GM23248 (cell line): ENCODE measurements around the gene GYS1. TPM values are rescaled to one million over a fixed set of nuclear protein-coding genes. Genes with fewer than 3 reads are reported as not detected.

Source experiments
- DNase-seq: peaks from one replicate; pipeline ENCODE4 v3.0.0-alpha.2; 2015
- H2AFZ ChIP-seq: fragments of 200-600 bp; sonication (generic); 2 replicates; pipeline ENCODE4 v1.6.1; 2016; ENCODE audit warnings: antibody characterized with exemption
- H3F3A ChIP-seq: fragments of 200-600 bp; sonication (generic); 2 replicates; pipeline ENCODE4 v1.6.1; 2016; ENCODE audit warnings: mild to moderate bottlenecking, antibody characterized with exemption, mixed run types; ENCODE audit not compliant: insufficient read depth
- H3K27ac ChIP-seq: fragments of 200-600 bp; sonication (generic); 2 replicates; pipeline ENCODE4 v1.5.1; 2016; ENCODE audit warnings: mild to moderate bottlenecking
- H3K27me3 ChIP-seq: fragments of 200-600 bp; sonication (generic); replicated peaks from 2 replicates; pipeline ENCODE4 v1.6.1; 2016; ENCODE audit warnings: mild to moderate bottlenecking; ENCODE audit not compliant: insufficient read depth
- H3K36me3 ChIP-seq: fragments of 200-600 bp; sonication (generic); 2 replicates; pipeline ENCODE4 v1.6.1; 2016; ENCODE audit warnings: low read depth, mild to moderate bottlenecking
- H3K4me1 ChIP-seq: fragments of 200-600 bp; sonication (generic); 2 replicates; pipeline ENCODE4 v1.6.1; 2016; ENCODE audit warnings: mild to moderate bottlenecking; ENCODE audit not compliant: insufficient read depth
- H3K4me2 ChIP-seq: fragments of 200-600 bp; sonication (generic); one replicate; pipeline ENCODE4 v1.6.1; 2016; ENCODE audit warnings: mild to moderate bottlenecking; ENCODE audit not compliant: unreplicated experiment
- H3K4me3 ChIP-seq: fragments of 200-600 bp; sonication (generic); 2 replicates; pipeline ENCODE4 v1.5.1; 2016; ENCODE audit warnings: mild to moderate bottlenecking
- H3K79me2 ChIP-seq: fragments of 200-600 bp; sonication (generic); 2 replicates; pipeline ENCODE4 v1.6.1; 2016; ENCODE audit warnings: mild to moderate bottlenecking; ENCODE audit not compliant: insufficient read depth
- H3K9ac ChIP-seq: fragments of 200-600 bp; sonication (generic); 2 replicates; pipeline ENCODE4 v1.6.1; 2016; ENCODE audit warnings: mild to moderate bottlenecking
- H3K9me2 ChIP-seq: fragments of 200-600 bp; sonication (generic); 2 replicates; pipeline ENCODE4 v1.6.1; 2016; ENCODE audit warnings: mixed run types, mild to moderate bottlenecking, moderate library complexity; ENCODE audit not compliant: insufficient read depth
- H3K9me3 ChIP-seq: fragments of 200-600 bp; sonication (generic); one replicate; pipeline ENCODE4 v1.6.1; 2017; ENCODE audit warnings: low read depth
- H4K20me1 ChIP-seq: fragments of 200-600 bp; sonication (generic); 2 replicates; pipeline ENCODE4 v1.6.0; 2016; ENCODE audit not compliant: insufficient read depth
- EZH2 ChIP-seq: fragments of 200-600 bp; sonication (generic); IDR thresholded peaks from 2 replicates; pipeline ENCODE4 v1.6.1; 2018; ENCODE audit warnings: antibody characterized with exemption, mild to moderate bottlenecking; ENCODE audit not compliant: insufficient read depth, poor library complexity, severe bottlenecking
- EZH2phosphoT487 ChIP-seq: fragments of 200-600 bp; sonication (generic); IDR thresholded peaks from 2 replicates; pipeline ENCODE4 v1.6.1; 2018; ENCODE audit warnings: antibody characterized with exemption, moderate library complexity, mild to moderate bottlenecking, low read depth; ENCODE audit not compliant: insufficient read depth
- WGBS, 2 experiments: methylation state at CpG; one replicate each; pipeline ENCODE4 v1.1.6; 2015 to 2017; ENCODE audit warnings: low lambda C conversion rate in 2 of 2, low coverage in 1 of 2; ENCODE audit errors: missing lambda C conversion rate in 2 of 2; 5-methylcytosine and 5-hydroxymethylcytosine counted together
- in situ Hi-C: fragments of 300-500 bp; cut with MboI; formaldehyde crosslinking; loops from 2 replicates; pipeline ENCODE4 v1.15.0; 2020
- polyA plus RNA-seq: library from polyadenylated mRNA; unstranded; fragments of >200 nt; fragmentation: Nextera tagmentation; extraction: Ambion mirVana; gene quantifications from 2 replicates; pipeline ENCODE4 v1.2.1, GENCODE V29; 2016
- total RNA-seq: library from RNA; depleted of rRNA; stranded (reverse); fragments of >200 nt; shearing (Covaris generic); gene quantifications from 2 replicates; pipeline ENCODE4 v1.2.3, GENCODE V29; 2014

Gene GYS1
- total and polyA plus RNA-seq, 2 experiments from 2014 or later, result 78.4 to 85.6 TPM

GRCh38 chr19:48977061-48977460 lies 16.0 kb downstream of the GYS1 start:
- in situ Hi-C loops, result loop anchor here (10.0 kb wide), 1 partner anchor 182 kb away; no protein-coding TSS in a partner anchor
- no peaks in the 10 kb centered on the region for H4K20me1 ChIP-seq
- TF ChIP-seq EZH2phosphoT487 (no peak), EZH2 (no peak)
- 86 to 95% methylated on average over 2 of the region's 2 CpGs for WGBS, 2 experiments
- H3K79me2 ChIP-seq, result no peaks in the 10 kb centered on the region
- H3K27me3 ChIP-seq, result no peaks in the 10 kb centered on the region
- no peak overlapping the region for H3K27ac ChIP-seq
- H3K4me2 ChIP-seq, result no peak overlapping the region
- peaks cover 53% of the 10 kb centered on the region for H3K36me3 ChIP-seq
- H3K9me2 ChIP-seq, result no peaks in the 10 kb centered on the region
- H3K4me1 ChIP-seq, result peaks cover 7% of the 10 kb centered on the region; the same call in 1 of the 2 replicates
- H3K9ac ChIP-seq, result no peak overlapping the region
- H3F3A ChIP-seq, result peaks cover 22% of the 10 kb centered on the region
- no peak for DNase-seq
- H2AFZ ChIP-seq, result no peak overlapping the region
- H3K4me3 ChIP-seq, result no peak overlapping the region
- no peaks in the 10 kb centered on the region for H3K9me3 ChIP-seq

- H3K79me2 ChIP-seq, result no peaks in the 10 kb centered on the region
- no peaks in the 10 kb centered on the region for H3K9me2 ChIP-seq
- H3K27ac ChIP-seq, result no peak overlapping the region
- no peak for TF ChIP-seq EZH2
- TF ChIP-seq EZH2phosphoT487, result no peak
- no peaks in the 10 kb centered on the region for H4K20me1 ChIP-seq
- H3K4me3 ChIP-seq, result no peak overlapping the region
- 83 to 85% methylated on average over 13 of the region's 13 CpGs for WGBS, 2 experiments
- no peaks in the 10 kb centered on the region for H3K27me3 ChIP-seq
- in situ Hi-C loops, result loop anchor here (10.0 kb wide), 1 partner anchor 181 kb away; no protein-coding TSS in a partner anchor
- H3K4me2 ChIP-seq, result no peak overlapping the region
- H3K4me1 ChIP-seq, result peaks cover 7% of the 10 kb centered on the region; the same call in 1 of the 2 replicates
- H2AFZ ChIP-seq, result no peak overlapping the region
- H3K9ac ChIP-seq, result no peak overlapping the region
- H3K36me3 ChIP-seq, result peaks cover 47% of the 10 kb centered on the region
- H3F3A ChIP-seq, result peaks cover 27% of the 10 kb centered on the region
- no peaks in the 10 kb centered on the region for H3K9me3 ChIP-seq
- peak; percentile 29 for DNase-seq
Observed at GRCh38 chr19:48975947-48976847, 16.9 kb downstream of the GYS1 start.

GRCh38 chr19:48970923-48971395 lies 22.1 kb downstream of the GYS1 start:
- Histone ChIP-seq H3K9me3 (no peaks in the 10 kb centered on the region), H2AFZ (no peak overlapping the region)
- in situ Hi-C loops, result loop anchor here (10.0 kb wide), 1 partner anchor 176 kb away; no protein-coding TSS in a partner anchor

GRCh38 chr19:48970139-48970766 lies 22.9 kb downstream of the GYS1 start:
- Histone ChIP-seq H3F3A (peaks cover 56% of the 10 kb centered on the region), H3K36me3 (peaks cover 49% of the 10 kb centered on the region), H3K9ac (no peak overlapping the region), H3K4me2 (no peak overlapping the region), H3K27ac (no peak overlapping the region), H2AFZ (no peak overlapping the region), H3K9me2 (no peaks in the 10 kb centered on the region), H3K79me2 (peaks cover 22% of the 10 kb centered on the region), H3K27me3 (no peaks in the 10 kb centered on the region), H3K4me3 (no peak overlapping the region), H3K4me1 (peaks cover 8% of the 10 kb centered on the region; the same call in 1 of the 2 replicates), H3K9me3 (no peaks in the 10 kb centered on the region), H4K20me1 (peaks cover 12% of the 10 kb centered on the region; the same call in 1 of the 2 replicates)
- TF ChIP-seq EZH2 (no peak), EZH2phosphoT487 (no peak)
- in situ Hi-C loops, result loop anchor here (10.0 kb wide), 1 partner anchor 175 kb away; no protein-coding TSS in a partner anchor
- no peak for DNase-seq
- 95% methylated on average over 23 of the region's 23 CpGs for WGBS, 2 experiments

More at GRCh38 chr19:48970923-48971395, 22.1 kb downstream of the GYS1 start:
- H3K9me2 ChIP-seq, result no peaks in the 10 kb centered on the region
- peaks cover 15% of the 10 kb centered on the region for H3K79me2 ChIP-seq
- no peak overlapping the region for H3K4me3 ChIP-seq
- WGBS, 2 experiments, result 28 to 36% methylated on average over 19 of the region's 19 CpGs
- H3K9ac ChIP-seq, result no peak overlapping the region
- H3K4me2 ChIP-seq, result no peak overlapping the region
- H3K4me1 ChIP-seq, result peaks cover 8% of the 10 kb centered on the region; the same call in 1 of the 2 replicates
- H3F3A ChIP-seq, result peaks cover 51% of the 10 kb centered on the region
- H3K36me3 ChIP-seq, result peaks cover 50% of the 10 kb centered on the region
- H4K20me1 ChIP-seq, result peaks cover 10% of the 10 kb centered on the region; the same call in 1 of the 2 replicates
- H3K27ac ChIP-seq, result no peak overlapping the region
- H3K27me3 ChIP-seq, result no peaks in the 10 kb centered on the region
- TF ChIP-seq EZH2, result no peak
- DNase-seq, result peak; percentile 83
